HT-29 (cell line): Measurements from ENCODE around the gene CLRN1. TPM values are rescaled to one million over a fixed set of nuclear protein-coding genes. Genes with fewer than 3 reads are reported as not detected.

Source experiments
- DNase-seq: peaks from one replicate; pipeline ENCODE4 v3.0.0-alpha.2; 2015; ENCODE audit warnings: low spot score
- total RNA-seq: library from RNA; depleted of rRNA; stranded (reverse); fragments of >200 nt; shearing (Covaris generic); gene quantifications from 2 replicates; pipeline ENCODE4 v1.2.3, GENCODE V29; 2014; rRNA removed

Gene CLRN1
- total RNA-seq, 1 experiment from 2014 or later, result not detected

- no peak for DNase-seq
Observed at GRCh38 chr3:150876611-150877265, 95.8 kb downstream of the CLRN1 start.

Other genes starting within 250 kb of the CLRN1 start
- gene SIAH2, start 209.6 kb downstream of the CLRN1 start, total RNA-seq, result 117 and 133 TPM in 2 replicates
- not detected in 2 replicates for gene MINDY4B, start 67.3 kb downstream of the CLRN1 start, total RNA-seq
- 0.03 TPM in 1 of 2 replicates, not detected in the other for gene MED12L, start 112.9 kb upstream of the CLRN1 start, total RNA-seq
- not detected in 2 replicates for gene GPR171, start 230.5 kb upstream of the CLRN1 start, total RNA-seq